ENCODE results near the gene STIM1.

DNA sequence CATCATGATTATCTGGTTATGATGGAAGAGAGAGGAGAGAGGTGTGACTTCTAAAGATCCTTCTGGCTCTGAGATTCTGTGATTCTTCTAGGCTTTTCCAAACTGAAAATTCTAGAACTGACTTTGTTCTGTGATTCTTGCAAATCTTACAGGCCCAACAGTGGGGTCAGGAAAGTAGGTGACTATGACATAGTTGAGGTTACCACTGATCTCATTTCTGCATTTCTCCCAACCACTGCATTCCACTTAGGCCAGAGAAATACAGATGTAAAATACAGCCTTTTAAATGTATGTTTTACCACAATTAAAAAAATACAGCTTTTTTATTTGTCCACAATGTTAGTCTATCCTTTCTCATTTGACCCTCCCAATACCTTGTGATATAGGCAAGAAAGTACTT, 83.7 kb downstream of the STIM1 start:
- TF ChIP-seq, protein P1, sequence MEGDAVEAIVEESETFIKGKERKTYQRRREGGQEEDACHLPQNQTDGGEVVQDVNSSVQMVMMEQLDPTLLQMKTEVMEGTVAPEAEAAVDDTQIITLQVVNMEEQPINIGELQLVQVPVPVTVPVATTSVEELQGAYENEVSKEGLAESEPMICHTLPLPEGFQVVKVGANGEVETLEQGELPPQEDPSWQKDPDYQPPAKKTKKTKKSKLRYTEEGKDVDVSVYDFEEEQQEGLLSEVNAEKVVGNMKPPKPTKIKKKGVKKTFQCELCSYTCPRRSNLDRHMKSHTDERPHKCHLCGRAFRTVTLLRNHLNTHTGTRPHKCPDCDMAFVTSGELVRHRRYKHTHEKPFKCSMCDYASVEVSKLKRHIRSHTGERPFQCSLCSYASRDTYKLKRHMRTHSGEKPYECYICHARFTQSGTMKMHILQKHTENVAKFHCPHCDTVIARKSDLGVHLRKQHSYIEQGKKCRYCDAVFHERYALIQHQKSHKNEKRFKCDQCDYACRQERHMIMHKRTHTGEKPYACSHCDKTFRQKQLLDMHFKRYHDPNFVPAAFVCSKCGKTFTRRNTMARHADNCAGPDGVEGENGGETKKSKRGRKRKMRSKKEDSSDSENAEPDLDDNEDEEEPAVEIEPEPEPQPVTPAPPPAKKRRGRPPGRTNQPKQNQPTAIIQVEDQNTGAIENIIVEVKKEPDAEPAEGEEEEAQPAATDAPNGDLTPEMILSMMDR (IDR thresholded peaks at IDR 0.05; ENCODE audit: low read depth, low read length, poor library complexity, severe bottlenecking): no peak
- TF ChIP-seq EZH2phosphoT487 (IDR thresholded peaks at IDR 0.05; ENCODE audit: borderline replicate concordance, low read length): no peak
